Heart right ventricle (tissue), 16 donors: ENCODE data around the gene CXCL8. TPM values are rescaled to one million over a fixed set of nuclear protein-coding genes. Genes with fewer than 3 reads are reported as not detected.

Experiments used
- ATAC-seq, 8 donors: fragments of 200-7000 bp; cut with Tn5 transposase; one replicate each; pipeline ENCODE4 v1.9.1; 2020; ENCODE audit warnings: mild to moderate bottlenecking in 8 of 8, moderate library complexity in 8 of 8, moderate number of reproducible peaks in 1 of 8
- DNase-seq, 2 donors: peaks; one replicate each; pipeline ENCODE4 v3.0.0-alpha.2; 2020
- H3K27ac ChIP-seq, 10 donors: fragments of 200-600 bp; sonication (generic) in 2 of 10; one replicate each; pipeline versions ENCODE4 v1.5.0 to v1.8.0; 2020 to 2022; ENCODE audit warnings: mild to moderate bottlenecking in 3 of 10
- H3K27me3 ChIP-seq, 7 donors: fragments of 200-600 bp; one replicate each; pipeline ENCODE4 v1.8.0; 2021 to 2022; ENCODE audit warnings: mild to moderate bottlenecking in 2 of 7
- H3K36me3 ChIP-seq, 9 donors: fragments of 200-600 bp; sonication (generic) in 1 of 9; one replicate each; pipeline versions ENCODE4 v1.5.0 to v1.8.0; 2020 to 2022; ENCODE audit warnings: mild to moderate bottlenecking in 2 of 9
- H3K4me1 ChIP-seq, 9 donors: fragments of 200-600 bp; sonication (generic) in 1 of 9; one replicate each; pipeline versions ENCODE4 v1.5.0 to v1.8.0; 2020 to 2022; ENCODE audit warnings: mild to moderate bottlenecking in 4 of 9
- H3K4me3 ChIP-seq, 10 donors: fragments of 200-600 bp; sonication (generic) in 2 of 10; one replicate each; pipeline versions ENCODE4 v1.5.0 to v1.8.0; 2020 to 2022; ENCODE audit warnings: mild to moderate bottlenecking in 7 of 10, moderate library complexity in 2 of 10
- H3K9me3 ChIP-seq, 11 donors: fragments of 200-600 bp in 10 of 11; sonication (generic) in 2 of 11; one replicate each; pipeline versions ENCODE4 v1.5.0 to v1.8.0; 2013 to 2022; ENCODE audit warnings: mild to moderate bottlenecking in 2 of 11, control low read depth in 1 of 11, moderate library complexity in 1 of 11
- CTCF ChIP-seq, 9 donors: fragments of 200-600 bp; sonication (generic) in 2 of 9; IDR thresholded peaks; one replicate each; pipeline versions ENCODE4 v1.5.0 to v1.8.0; 2021 to 2022; ENCODE audit warnings: antibody characterized with exemption in 9 of 9, mild to moderate bottlenecking in 5 of 9, moderate library complexity in 1 of 9
- WGBS, 2 donors: extraction: QIAGEN DNeasy Blood & Tissue Kit; methylation state at CpG; one replicate each; pipeline ENCODE4 v1.1.7; 2013; ENCODE audit warnings: inconsistent platforms in 1 of 2; 5-methylcytosine and 5-hydroxymethylcytosine counted together
- intact Hi-C, 10 donors: fragments of 100-400 bp; cut with DNase I; formaldehyde crosslinking; loops; one replicate each; pipeline versions ENCODE4 v1.11.1 to v1.14.2; 2022
- polyA plus RNA-seq, 2 donors: library from polyadenylated mRNA; stranded (reverse); fragments of 200-250 nt; gene quantifications; one replicate each; pipeline ENCODE4 v1.2.3, GENCODE V29; 2013
- total RNA-seq, 10 donors: library from RNA; stranded (reverse); fragmentation: NEBNext Ultra II Directional in 3 of 10; extraction: Animal tissue kit (Norgen Biotek cat#: 25700) in 3 of 10; gene quantifications; one replicate each; pipeline versions ENCODE4 v1.2.1 to v1.2.4, GENCODE V29; 2021 to 2023
- donor health status: Arrhythmogenic right ventricular cardiomyopathy.
- donor health status: ischemic (EF 13 %, LVEDD 7.1; RV severe dilation, severe dysfunction).
- donor health status: healthy with polysubstance abuse.
- donor health status: DM: no; HTN: yes; CAD: no.
- donor health status: DM: no; HTN: no; CAD: no.
- donor health status: ischemic (EF 25% LVEDD 6.9; RV normal size, moderate dysfunction).
- donor health status: ischemic (EF 25% LVEDD 5.7; RV mildly dilated, moderate dysfunction).
- donor health status: healthy.
- donor health status: DM: yes; HTN: yes; CAD: no.
- donor health status: Ischemic cardiomyopathy.
- donor health status: ischemic (EF 35%, LVEDD 5.7; RV mildly dilated, moderate dysfunction).
- donor health status: nonischemic (EF 11% LVEDD 7.7; RV severe dilation, severe dysfunction).
- donor health status: DM: yes; HTN: yes; CAD: no.
- donor health status: PGD.
- donor health status: ischemic (EF 29% LVEDD 5.4; RV normal size, mild dysfunction).
- donor health status: nonischemic (EF 23%, LVEDD 6.1; RV moderate dilation, normal function).

CXCL8 gene
- total and polyA plus RNA-seq, 12 donors: 0.23 to 19.3 (median 0.72) TPM; not detected in 1

GRCh38 chr4:73725985-73726384, 14.4 kb upstream of the CXCL8 start:
- 41 to 57% methylated on average over 1 of the region's 1 CpG for WGBS, 2 donors
- H3K36me3 ChIP-seq: no peaks in the 10 kb centered on the region

GRCh38 chr4:73727685-73728084, 12.7 kb upstream of the CXCL8 start:
- 79 to 82% methylated on average over 8 of the region's 8 CpGs for WGBS, 2 donors
- TF ChIP-seq CTCF (IDR thresholded peaks at IDR 0.05): no peak
- ATAC-seq: no peak
- Histone ChIP-seq H3K4me1 (peaks cover 0 to 62% (median 12%) of the 10 kb centered on the region in 9 donors), H3K9me3 (no peaks in the 10 kb centered on the region), H3K27me3 (no peaks in the 10 kb centered on the region), H3K4me3 (no peak overlapping the region), H3K27ac (no peak overlapping the region), H3K36me3 (no peaks in the 10 kb centered on the region)
- DNase-seq: no peak
- intact Hi-C loops: loop anchor here in 6 of 10 donors (2.0 to 10.0 kb wide), 7 partner anchors 57 to 410 kb away; no protein-coding TSS in a partner anchor

More at GRCh38 chr4:73725985-73726384, 14.4 kb upstream of the CXCL8 start:
- no peak for TF ChIP-seq CTCF (IDR thresholded peaks at IDR 0.05)
- ATAC-seq (peak in 2 of 8 donors; percentile 22 to 85), DNase-seq (no peak)
- H3K27me3 ChIP-seq: no peaks in the 10 kb centered on the region
- H3K27ac ChIP-seq: peak overlapping the region in 1 of 10 donors; percentile 51
- intact Hi-C loops: loop anchor here in 5 of 10 donors (2.0 to 10.0 kb wide), 6 partner anchors 55 to 411 kb away; no protein-coding TSS in a partner anchor
- H3K9me3 ChIP-seq: no peaks in the 10 kb centered on the region
- no peak overlapping the region for H3K4me3 ChIP-seq
- peaks cover 0 to 62% (median 0%) of the 10 kb centered on the region in 9 donors for H3K4me1 ChIP-seq

- WGBS, 2 donors: 83 to 85% methylated on average over 6 of the region's 6 CpGs
- H3K27me3 ChIP-seq: no peaks in the 10 kb centered on the region
- no peaks in the 10 kb centered on the region for H3K36me3 ChIP-seq
- no peak for ATAC-seq
- no peak for TF ChIP-seq CTCF (IDR thresholded peaks at IDR 0.05)
- intact Hi-C loops: loop anchor here in 6 of 10 donors (2.0 to 10.0 kb wide), 6 partner anchors 194 to 409 kb away; no protein-coding TSS in a partner anchor
- H3K4me1 ChIP-seq: peaks cover 0 to 65% (median 18%) of the 10 kb centered on the region in 9 donors
- no peak for DNase-seq
- H3K9me3 ChIP-seq: no peaks in the 10 kb centered on the region
- no peak overlapping the region for H3K27ac ChIP-seq
- H3K4me3 ChIP-seq: no peak overlapping the region
These were observed 12.2 kb upstream of the CXCL8 start for GRCh38 chr4:73728091-73728741.

- Histone ChIP-seq H3K4me3 (no peak overlapping the region), H3K27ac (peak overlapping the region in 1 of 10 donors; percentile 83), H3K36me3 (no peaks in the 10 kb centered on the region), H3K4me1 (peaks cover 0 to 80% (median 32%) of the 10 kb centered on the region in 9 donors), H3K9me3 (no peaks in the 10 kb centered on the region), H3K27me3 (no peaks in the 10 kb centered on the region)
- peak; percentile 30 to 60 for DNase-seq
- ATAC-seq: peak; percentile 76 to 91 (median 87)
- intact Hi-C loops: loop anchor here in 8 of 10 donors (2.0 to 10.0 kb wide), 8 partner anchors 135 to 408 kb away; partner anchors contain the start of genes CXCL1 (in 3 of the 8) and CXCL3 (in 1 of the 8)
- 38 to 41% methylated on average over 3 of the region's 3 CpGs for WGBS, 2 donors
- TF ChIP-seq CTCF (IDR thresholded peaks at IDR 0.05): peak; percentile 62 to 90 (median 83)
These were observed 10.7 kb upstream of the CXCL8 start for GRCh38 chr4:73729534-73730165.
